AG04449 (cell line): Measurements from ENCODE around the gene DENND1A.

Experiments
- CTCF ChIA-PET: fragments of 350-600 bp; formaldehyde crosslinking; extraction: SDS; loops from one replicate; lab custom pipeline; 2021; ENCODE audit warnings: antibody characterized with exemption; lab: Yijun Ruan, JAX
- POLR2A ChIA-PET: fragments of 400-600, 350-600 bp; formaldehyde crosslinking; extraction: SDS; loops from one replicate; lab custom pipeline; 2020; ENCODE audit warnings: antibody characterized with exemption, inconsistent platforms; lab: Yijun Ruan, JAX
- DNase-seq: peaks from one replicate; pipeline ENCODE4 v3.0.0-alpha.2; 2010; ENCODE audit warnings: low read depth, low spot score
- H3K4me3 ChIP-seq: 2 replicates; pipeline ENCODE4 v1.5.1; 2011; ENCODE audit warnings: low read depth, mild to moderate bottlenecking, control low read depth, low read length
- TF ChIP-seq, protein P1 (sequence below): IDR thresholded peaks from one replicate; pipeline ENCODE4 v1.5.1; 2011; ENCODE audit warnings: mild to moderate bottlenecking, moderate library complexity, low read length, control low read depth, inconsistent platforms; ENCODE audit not compliant: insufficient read depth; ENCODE audit errors: missing control alignments

The DENND1A gene

DNA sequence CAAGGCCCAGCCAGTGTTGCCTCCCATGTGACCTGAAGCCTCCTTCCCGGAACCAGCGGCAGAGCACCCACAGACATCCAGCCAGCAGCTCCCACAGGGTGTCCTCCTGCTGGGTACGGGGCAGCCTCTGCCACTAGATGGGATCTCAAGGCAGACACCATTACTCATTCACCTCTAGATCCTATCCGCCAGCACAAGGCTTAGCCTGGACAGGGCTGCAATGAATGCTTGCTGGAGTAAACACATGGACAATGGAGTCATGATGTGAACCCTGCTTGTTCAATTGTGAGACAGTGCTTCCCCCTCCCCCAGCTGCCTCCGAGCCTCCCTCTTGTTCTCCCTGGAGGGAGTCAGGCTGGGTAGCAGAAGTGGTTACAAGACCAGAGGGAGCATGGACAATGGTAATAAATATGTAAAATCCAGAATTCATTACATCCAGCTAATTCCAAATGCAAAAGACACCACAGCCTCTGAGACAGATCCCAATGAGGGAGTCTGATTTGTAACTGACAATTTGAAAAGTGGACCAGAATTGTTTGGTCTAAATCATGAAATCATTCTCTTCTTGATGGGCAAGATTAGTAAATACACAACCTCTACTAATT lies 441.9 kb downstream of the DENND1A start:
- ChIA-PET POLR2A (no interaction called here), CTCF (no interaction called here)
- TF ChIP-seq, protein P1, sequence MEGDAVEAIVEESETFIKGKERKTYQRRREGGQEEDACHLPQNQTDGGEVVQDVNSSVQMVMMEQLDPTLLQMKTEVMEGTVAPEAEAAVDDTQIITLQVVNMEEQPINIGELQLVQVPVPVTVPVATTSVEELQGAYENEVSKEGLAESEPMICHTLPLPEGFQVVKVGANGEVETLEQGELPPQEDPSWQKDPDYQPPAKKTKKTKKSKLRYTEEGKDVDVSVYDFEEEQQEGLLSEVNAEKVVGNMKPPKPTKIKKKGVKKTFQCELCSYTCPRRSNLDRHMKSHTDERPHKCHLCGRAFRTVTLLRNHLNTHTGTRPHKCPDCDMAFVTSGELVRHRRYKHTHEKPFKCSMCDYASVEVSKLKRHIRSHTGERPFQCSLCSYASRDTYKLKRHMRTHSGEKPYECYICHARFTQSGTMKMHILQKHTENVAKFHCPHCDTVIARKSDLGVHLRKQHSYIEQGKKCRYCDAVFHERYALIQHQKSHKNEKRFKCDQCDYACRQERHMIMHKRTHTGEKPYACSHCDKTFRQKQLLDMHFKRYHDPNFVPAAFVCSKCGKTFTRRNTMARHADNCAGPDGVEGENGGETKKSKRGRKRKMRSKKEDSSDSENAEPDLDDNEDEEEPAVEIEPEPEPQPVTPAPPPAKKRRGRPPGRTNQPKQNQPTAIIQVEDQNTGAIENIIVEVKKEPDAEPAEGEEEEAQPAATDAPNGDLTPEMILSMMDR = no peak
- H3K4me3 ChIP-seq = no peak overlapping the region
- DNase-seq = no peak

DNA sequence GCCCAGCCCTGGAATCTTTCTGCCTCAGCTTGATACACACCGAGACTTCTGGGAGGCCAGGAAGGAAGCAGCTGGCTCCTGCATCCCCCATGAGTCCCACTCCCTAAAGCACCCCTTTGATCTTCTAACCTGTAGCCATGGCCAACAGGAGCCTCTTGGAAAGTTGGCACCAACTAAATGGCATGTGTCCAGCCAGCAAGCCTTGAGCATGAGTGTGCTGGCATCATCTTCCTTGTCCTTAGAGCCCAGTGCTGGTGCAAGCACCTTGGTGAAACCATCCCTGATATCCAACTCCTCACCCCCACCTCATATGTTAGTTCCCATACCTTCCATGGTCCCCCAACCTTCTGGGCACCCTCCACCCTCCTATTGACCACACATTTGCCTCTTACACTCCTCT lies 443.5 kb downstream of the DENND1A start:
- DNase-seq = no peak
- ChIA-PET CTCF (no interaction called here), POLR2A (no interaction called here)
- TF ChIP-seq, protein P1 = no peak
- no peak overlapping the region for H3K4me3 ChIP-seq

DNA sequence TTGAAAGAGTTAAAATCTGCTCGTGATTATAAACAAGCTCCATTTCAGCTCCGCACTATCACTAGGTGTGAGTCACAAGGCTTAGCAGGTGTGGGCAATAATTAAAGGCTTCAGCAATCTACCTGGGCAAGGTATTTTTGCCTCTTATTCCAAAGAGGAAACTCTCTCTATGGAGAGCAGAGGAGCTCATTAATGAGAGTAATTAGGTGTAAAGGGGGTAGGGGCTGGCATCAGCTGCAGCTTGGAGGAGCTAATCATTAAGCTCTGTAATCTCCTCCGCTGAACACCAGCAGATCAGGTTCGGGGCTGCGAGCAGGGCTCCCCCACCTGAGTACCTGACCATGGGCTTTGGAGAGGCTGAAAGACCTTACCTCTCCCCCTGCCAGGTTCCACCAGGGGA lies 444.7 kb downstream of the DENND1A start:
- ChIA-PET CTCF (no interaction called here), POLR2A (no interaction called here)
- TF ChIP-seq, protein P1 = no peak
- H3K4me3 ChIP-seq = no peak overlapping the region
- DNase-seq = no peak

DNA sequence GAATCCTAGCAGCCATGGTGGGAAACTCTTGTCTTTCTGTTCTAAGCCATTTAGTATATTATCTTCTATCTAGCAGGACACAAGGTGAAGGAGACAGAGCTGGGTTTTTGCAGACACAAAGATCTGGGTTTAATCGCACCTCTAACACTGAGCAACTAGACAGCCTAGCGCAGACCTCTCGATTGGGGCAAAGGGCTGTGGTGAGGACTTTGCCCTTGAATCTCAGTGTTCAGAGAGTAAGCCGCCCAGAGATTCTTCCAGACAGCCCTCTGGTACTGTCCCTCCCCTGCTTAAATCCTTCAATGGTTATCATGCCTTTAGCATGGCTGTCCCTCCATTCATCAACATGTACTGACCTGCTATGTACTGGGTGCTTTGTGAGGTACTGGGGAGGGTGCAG lies 445.8 kb downstream of the DENND1A start:
- CTCF ChIA-PET = no interaction called here
- POLR2A ChIA-PET = no interaction called here
- TF ChIP-seq, protein P1 = no peak
- H3K4me3 ChIP-seq = no peak overlapping the region
- DNase-seq = no peak

DNA sequence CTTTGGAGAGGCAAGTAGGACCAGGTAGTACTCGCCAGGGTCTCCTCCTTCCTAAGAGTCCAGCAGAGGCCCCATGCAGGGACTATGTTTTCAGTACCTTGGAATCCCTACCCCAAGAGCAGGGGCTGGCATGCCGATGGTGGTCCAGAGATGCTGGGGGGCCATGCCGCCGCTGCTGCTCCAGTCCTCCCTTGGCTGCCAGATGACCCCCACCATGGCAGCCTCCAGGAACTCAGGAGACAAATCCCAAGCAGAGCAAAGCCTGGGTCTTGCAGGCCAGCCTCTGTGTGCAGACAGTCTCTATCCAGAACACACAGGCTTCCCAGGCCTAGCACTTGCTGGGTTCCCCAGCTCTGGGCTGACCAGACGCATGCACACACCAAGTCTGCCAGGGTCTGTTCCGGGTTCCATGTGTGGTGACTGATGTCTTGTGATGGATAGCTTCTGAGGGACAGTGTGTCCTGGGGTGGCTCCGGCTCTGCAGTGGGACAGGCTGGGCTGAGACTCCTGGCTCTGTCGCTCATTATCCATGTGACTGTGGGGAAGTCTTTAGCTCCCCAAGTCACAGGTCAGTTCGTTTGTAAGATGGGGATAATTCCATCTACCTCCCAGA lies 446.6 kb downstream of the DENND1A start:
- ChIA-PET CTCF (no interaction called here), POLR2A (no interaction called here)
- no peak for DNase-seq
- H3K4me3 ChIP-seq = no peak overlapping the region
- TF ChIP-seq, protein P1 = no peak

DNA sequence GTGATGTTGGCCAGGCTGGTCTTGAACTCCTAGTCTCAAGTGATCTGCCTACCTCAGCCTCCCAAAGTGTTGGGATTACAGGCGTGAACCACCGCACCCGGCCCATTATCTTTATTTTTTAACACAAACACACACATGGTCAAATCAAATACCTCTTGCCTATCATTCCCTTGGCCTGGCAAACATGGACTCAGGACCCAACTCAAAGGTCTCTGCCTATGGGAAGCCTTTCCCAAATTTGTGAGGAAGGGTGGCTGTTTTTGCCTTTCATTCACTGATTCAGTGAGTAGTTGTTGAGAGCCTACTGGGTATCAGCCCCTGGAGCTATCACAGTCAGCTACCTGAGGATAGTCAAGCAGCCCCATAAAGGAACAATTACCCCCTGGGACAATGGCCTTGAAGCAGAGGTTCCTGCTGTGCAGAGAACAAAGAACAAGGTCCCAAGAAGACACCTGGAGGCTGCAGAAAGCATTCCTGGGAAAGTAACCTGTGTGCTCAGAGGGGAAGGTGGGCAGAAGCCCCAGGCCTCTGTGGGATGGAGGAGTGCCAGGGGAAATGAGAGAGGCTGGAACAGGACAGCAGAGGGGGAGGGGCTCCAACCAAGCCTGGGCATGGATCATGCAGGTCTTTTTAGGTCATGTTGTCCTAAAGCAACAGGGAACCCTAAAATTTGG lies 447.5 kb downstream of the DENND1A start:
- no peak overlapping the region for H3K4me3 ChIP-seq
- DNase-seq = no peak
- TF ChIP-seq, protein P1 = no peak
- ChIA-PET CTCF (no interaction called here), POLR2A (no interaction called here)
